NCI-H2029 treated with DMSO at 0.1 percent for 48 hours (cell line): ENCODE results near the gene CLPTM1.
A peak's percentile ranks its signal among the peaks of the same experiment; 100 is the strongest.
"Not testable (repeated sequence)": the region's sequence is repeated elsewhere in the genome, so short reads cannot be mapped to it uniquely, and the experiment has no call there.

ENCODE experiments used
- DNase-seq: peaks from one replicate; lab custom pipeline; 2025; lab: John Stamatoyannopoulos, UW

The CLPTM1 gene

DNA sequence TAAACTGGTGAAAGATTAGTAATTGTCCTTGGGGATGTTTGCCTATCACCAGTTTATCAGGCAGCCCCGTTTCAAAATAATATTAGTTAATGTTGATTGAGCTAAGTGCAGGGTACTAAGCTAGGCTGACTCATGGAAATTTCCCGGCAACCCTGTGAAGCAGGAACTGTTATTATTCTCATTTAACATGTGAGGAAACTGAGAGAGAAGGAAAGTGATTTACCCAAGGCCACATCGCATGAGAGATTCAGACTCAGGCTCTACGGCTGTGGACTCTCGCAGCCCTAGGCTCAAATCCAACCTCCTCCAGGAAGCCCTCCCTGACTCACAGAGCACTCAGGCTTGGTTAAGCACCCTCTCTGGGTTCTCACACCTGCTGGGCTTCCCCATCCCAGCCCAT is 19.7 kb downstream of the CLPTM1 start:
- no peak for DNase-seq

DNA sequence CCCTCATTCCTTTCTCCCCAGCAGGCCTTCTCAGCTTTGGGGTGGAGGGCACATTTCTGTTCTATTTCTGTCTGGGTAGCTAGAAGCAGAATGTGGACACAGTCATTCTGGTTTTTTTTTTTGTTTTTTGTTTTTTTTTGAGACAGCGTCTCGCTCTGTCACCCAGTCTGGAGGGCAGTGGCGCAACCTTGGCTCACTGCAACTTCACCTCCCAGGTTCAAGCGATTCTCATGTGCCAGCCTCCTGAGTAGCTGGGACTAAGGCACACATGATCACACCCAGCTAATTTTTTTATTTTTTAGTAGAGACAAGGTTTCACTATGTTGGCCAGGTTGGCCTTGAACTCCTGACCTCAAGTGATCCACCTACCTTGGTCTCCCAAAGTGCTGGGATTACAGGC is 20.3 kb downstream of the CLPTM1 start:
- DNase-seq, result no peak

DNA sequence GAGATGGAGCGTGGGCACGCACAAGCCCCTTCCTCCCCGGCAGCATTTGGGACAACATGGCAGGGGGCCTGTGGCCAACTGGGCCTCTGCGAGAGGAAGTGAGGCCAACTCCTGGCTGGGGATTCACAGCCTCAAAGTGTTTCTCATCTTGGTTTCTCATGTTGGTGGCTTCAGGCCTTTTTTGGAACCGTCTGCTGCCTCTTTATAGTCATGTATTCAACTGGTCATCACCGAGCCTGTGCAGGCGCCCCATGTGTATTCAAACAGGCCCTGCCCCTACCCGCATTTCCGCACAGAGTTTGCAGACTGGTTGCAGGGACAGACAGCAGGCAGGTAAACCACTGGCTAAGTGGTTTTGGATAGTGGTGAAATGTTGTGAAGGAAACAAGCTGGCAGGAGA is 28.8 kb downstream of the CLPTM1 start:
- DNase-seq, result no peak

DNA sequence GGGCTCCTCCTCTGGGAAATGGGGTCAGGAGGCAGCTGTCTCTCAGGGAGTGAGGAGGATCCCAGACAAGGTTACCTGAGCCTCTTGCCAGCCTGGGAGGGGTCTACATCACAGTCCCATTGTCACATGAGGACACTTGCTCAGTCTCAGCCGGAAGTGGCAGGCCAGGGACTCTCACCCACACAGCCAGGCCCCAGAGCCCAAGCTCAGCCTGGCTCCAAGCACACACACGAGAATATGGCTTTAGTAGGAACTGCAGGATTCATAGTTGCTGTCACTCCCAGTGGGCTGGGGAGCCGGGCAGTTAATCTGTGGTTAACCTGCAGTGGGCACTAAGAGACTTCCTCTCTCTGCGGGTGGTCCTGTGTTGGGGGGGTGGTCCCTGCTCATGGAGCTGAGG is 30.3 kb downstream of the CLPTM1 start:
- no peak for DNase-seq

DNA sequence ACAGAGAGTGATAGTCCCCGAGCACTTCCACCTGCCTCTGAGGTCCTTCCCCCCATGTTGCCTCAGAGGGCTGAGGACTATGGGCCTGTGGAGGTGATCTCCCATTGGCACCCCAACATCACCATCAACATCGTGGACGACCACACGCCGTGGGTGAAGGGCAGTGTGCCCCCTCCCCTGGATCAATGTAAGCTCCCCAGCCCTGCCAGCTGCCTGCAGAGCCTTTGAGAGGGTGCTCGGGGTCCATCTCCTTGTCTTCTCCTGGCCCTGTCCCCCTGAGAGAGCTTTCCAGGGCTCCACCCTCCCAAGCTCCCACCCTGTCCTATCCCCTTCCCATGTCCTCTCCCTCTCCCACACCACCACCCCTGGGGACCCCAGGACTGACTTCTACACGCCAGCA is 31.2 kb downstream of the CLPTM1 start:
- DNase-seq, result no peak

DNA sequence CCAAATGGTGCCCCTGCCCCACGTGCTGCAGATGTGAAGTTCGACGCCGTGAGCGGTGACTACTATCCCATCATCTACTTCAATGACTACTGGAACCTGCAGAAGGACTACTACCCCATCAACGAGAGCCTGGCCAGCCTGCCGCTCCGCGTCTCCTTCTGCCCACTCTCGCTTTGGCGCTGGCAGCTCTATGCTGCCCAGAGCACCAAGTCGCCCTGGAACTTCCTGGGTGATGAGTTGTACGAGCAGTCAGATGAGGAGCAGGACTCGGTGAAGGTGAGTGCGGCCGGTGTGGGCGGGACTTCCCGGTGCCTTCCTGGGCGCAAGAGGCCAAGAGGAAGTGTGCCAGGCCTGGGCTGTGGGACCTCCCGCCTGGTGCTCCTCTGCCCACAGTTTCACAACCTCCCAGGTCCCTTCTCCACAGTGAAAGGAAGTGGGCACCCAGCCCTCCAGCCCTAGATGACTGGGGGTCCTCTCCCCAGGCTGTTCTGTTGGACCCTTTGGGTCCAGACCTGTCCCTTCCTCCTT is 32.0 kb downstream of the CLPTM1 start:
- DNase-seq, result no peak

DNA sequence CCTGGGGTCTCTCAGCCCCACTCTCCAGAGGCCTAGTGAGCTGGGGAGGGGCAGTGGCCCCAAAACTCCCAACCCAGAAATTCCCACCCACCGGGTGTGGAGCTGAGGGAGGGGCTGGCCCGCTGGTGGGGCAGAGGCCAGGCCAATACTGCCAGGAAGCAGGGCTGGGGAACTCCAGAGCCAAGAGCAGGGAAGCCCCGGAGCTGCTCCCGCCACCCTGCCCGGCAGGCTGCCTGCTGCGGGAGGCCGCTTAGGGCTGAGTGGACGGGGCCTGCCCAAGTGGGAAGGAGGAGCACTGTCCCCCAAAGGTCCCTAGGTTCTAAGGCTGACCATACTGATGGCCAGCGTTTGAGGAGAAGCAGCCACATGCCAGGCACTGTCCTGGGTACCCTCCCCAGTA is 33.1 kb downstream of the CLPTM1 start:
- no peak for DNase-seq

DNA sequence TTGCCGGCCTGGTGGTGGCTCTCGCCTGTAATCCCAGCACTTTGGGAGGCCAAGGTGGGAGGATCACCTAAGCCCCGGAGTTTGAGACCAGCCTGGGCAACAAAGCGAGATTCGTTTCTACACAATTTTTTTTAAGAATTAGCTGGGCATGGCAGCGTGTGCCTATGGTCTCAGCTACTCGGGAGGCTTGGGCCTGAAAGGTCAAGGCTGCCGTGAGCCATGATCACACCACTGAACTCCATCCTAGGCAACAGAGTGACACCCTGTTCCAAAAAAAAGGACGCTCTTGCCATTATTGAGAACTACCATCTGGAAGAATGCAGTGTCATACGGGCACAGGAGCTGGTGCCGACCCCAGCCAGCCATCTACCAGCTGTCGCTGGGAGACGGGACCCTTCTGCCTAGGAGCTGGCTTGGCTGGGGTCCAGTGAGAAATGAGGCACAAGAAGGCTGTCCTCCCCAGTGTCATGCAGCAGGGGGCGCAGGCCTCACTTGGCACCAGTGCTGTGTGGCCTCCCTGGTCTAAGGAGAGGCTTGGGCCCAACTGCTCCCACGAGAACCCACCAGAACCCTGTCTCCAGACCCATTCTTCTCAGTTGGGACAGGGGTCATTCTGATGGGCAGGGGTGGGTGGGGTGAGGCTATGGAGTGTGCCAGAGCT is 33.8 kb downstream of the CLPTM1 start:
- DNase-seq, result no peak

DNA sequence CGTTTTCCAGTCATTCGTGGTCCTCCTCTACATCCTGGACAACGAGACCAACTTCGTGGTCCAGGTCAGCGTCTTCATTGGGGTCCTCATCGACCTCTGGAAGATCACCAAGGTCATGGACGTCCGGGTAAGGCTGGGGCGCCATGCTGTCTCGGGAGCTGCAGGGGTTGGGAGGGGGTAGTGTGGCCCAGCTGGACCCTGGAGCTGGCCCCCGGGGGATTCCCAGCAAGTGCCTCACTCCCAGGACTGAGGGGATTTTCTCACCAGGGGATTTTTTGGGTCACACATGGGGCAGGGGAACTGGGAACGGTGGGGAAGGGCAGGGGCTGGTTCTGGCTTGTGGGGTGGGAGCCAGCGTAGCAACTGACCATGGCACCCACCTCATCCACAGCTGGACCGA is 35.3 kb downstream of the CLPTM1 start:
- no peak for DNase-seq

DNA sequence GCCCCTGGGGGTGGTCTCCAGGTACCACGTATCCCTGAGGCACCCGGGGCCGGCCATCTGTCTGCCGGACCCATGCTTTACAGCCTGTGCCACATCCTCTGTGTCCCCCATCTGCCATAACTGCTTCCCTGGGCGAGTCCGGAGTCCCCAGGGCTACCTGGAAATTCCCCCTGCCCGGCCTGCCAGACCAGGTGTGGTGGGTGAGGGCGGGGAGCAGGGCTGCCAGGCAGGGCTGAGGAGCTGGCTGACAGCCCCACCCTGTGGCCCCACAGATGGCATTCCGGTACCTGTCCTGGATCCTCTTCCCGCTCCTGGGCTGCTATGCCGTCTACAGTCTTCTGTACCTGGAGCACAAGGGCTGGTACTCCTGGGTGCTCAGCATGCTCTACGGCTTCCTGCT is 35.8 kb downstream of the CLPTM1 start:
- DNase-seq, result no peak

DNA sequence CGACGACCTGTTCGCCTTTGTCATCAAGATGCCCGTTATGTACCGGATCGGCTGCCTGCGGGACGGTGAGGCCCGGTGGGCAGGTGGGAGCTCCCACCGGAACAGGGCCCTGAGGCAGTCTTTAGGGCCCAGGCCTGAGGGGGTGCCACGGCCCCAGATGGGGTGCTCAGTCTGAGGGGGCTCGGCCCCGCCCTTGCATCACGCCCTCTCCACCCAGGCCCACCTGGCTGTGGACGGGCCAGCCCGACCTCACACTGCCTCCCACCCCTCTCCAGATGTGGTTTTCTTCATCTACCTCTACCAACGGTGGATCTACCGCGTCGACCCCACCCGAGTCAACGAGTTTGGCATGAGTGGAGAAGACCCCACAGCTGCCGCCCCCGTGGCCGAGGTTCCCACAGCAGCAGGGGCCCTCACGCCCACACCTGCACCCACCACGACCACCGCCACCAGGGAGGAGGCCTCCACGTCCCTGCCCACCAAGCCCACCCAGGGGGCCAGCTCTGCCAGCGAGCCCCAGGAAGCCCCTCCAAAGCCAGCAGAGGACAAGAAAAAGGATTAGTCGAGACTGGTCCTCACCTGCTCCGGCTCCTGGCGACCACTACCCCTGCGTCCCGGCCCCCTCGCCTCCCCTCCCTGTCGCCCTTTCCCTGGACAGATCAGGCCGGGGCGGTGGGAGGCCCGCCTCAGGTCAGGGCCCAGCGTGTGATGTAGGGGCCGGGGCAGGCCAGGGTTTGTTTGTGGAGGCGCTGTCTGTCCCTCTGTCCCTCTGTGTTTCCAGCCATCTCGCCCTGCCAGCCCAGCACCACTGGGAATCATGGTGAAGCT is 37.4 kb downstream of the CLPTM1 start:
- no peak for DNase-seq

DNA sequence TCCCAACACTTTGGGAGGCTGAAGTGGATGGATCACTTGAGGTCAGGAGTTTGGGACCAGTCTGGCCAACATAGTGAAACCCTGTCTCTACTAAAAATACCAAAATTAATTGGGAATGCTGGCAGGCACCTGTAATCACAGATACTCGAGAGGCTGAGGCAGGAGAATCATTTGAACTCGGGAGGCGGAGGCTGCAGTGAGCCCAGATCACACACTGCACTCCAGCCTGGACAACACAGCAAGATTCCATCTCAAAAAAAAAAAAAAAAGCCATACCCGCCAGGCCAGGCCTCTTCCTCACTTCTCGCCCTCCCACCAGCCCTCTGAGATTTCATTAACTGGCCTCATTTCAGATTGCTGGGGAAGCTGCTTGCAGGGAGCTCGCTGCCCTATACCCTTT is 38.3 kb downstream of the CLPTM1 start:
- no peak for DNase-seq

DNA sequence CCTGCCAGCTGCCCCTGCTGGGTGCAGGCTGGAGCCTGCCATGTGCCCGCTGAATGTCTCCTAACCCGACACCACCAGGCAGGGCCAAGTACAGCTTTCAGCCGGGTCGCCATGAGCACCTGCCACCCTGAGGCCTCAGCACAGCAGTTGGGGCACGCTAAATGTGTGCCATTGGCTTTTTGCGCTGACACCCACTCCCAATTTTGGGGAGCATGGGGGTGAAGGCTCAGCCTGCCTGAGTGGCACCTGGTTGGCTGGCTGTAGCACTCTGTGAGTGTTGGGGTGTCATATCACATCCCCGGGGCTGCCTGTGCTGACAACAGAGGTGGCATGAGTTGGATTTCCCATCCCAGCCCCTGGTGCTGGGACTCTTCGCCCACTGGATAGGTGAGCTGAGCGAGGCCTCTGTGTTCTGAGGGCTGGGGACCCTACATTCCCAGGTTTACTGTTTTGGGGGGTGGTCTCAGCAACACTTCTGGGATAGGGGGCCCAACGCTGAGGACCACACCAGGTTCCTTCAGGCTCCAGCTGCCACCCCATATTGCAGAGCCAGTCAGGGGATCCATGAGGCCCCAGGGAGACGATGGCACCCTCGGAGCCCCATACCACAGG is 38.9 kb downstream of the CLPTM1 start:
- DNase-seq, result no peak

DNA sequence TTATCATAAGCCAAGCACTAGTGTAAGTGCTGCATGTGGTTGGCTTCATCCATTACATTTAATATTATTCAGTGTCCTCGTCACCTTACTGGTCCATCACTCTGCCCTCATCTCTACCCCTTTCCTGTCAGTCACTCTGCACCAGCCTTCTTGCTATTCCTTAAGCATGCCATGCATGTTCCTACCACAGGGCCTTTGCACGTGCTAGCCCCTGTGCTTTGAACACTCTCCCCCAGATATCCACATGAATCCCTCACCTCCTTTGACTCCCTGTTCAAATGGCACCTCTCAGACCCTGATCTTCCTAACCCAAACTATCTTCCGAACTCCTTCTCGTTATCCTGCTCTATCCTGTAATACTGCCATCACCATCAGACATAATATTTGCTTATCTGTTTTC is 42.8 kb downstream of the CLPTM1 start:
- DNase-seq, result no peak

DNA sequence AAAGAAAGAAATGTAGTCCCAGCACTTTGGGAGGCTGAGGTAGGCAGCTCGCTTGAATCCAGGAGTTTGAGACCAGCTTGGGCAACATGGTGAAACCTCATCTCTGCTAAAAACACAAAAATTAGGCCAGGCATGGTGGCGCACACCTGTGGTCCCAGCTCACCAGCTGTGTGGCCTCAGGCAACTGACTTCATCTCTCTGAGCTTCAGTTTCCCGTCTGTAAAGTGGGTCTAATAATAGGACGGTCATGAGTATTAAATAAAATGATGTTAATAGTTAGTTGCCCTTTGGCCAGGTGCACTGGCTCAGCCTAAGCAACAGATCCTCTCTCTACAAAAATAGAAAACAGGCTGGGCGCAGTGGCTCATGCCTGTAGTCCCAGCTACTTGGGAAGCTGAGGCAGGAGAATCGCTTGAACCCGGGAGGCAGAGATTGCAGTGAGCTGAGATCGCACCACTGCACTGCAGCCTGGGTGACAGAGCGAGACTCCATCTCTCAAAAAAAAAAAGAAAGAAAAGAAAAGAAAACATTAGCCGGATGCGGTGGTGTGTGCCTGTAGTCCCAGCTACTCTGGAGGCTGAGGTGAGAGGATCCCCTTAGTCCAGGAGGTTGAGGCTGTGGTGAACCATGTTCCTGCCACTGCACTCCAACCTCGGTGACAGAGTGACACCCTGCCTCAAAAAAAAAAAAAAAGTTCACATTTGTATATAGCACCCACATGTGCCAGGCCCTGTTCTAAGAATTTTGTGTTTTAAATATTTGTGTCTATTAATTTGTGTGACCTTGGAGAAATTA is 44.1 kb downstream of the CLPTM1 start:
- DNase-seq, result not testable (repeated sequence)

DNA sequence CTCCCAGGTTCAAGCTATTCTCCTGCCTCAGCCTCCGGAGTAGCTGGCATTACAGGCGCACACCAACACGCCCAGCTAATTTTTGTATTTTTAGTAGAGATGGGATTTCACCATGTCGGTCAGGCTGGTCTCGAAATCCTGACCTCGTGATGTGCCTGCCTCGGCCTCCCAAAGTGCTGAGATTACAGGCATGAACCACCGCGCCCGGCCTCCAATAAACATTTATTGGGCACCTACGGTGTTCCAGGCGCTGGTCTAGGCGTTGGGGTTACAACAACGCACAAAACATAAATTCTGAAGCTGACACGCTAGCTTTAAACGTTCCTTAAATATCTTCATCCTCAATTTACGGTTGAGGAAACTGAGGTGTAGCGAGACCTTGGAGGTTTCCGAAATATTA is 45.5 kb downstream of the CLPTM1 start:
- not testable (repeated sequence) for DNase-seq

DNA sequence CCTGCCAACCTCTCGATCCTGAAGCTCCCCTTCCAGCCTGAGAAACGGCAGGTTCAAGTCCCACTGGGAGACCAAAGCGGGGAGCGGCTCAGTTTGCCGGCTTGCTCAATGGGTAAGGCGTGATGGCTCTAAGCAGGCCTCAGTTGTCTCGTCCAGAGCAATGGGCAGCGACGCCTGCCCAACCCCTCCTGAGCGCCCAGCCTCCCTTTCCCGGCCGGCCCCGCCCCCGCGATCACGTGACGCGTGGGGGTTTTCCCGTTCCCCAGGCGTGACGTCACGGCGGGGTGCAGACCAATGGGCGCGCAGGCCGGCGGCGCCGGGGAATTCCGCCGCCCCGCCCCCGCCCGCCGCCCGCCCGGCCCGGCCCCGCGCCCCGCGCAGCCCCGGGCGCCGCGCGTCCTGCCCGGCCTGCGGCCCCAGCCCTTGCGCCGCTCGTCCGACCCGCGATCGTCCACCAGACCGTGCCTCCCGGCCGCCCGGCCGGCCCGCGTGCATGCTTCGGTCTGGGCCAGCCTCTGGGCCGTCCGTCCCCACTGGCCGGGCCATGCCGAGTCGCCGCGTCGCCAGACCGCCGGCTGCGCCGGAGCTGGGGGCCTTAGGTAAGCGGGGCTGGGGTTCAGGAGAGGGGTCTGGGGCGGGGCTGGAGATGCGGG is 46.0 kb downstream of the CLPTM1 start, which contains the start of gene RELB:
Gene RELB, plus strand, starts transcription at position 378 of the 653 bp plus-strand sequence. Its CDS starts 116 bp downstream, at position 494.
- peak; percentile 2 for DNase-seq

DNA sequence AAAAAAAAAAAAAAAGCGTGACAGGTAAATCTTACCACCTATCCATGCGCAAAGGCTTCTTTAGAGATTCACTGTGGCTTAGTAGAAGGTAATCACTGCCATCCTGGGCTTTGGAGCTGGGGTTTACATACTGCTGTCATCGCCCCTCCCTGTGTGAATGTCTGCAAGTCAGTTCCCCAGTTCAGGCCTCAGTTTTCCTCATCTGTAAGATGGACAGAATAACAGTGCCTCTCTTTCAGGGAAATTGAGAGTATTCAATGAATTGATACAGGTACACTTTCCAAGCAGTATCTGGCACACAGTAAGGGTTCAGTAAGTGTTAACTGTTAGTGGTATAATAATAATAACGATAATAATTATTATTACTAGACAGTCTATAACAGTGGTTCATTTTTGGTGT is 48.3 kb downstream of the CLPTM1 start:
- no peak for DNase-seq

DNA sequence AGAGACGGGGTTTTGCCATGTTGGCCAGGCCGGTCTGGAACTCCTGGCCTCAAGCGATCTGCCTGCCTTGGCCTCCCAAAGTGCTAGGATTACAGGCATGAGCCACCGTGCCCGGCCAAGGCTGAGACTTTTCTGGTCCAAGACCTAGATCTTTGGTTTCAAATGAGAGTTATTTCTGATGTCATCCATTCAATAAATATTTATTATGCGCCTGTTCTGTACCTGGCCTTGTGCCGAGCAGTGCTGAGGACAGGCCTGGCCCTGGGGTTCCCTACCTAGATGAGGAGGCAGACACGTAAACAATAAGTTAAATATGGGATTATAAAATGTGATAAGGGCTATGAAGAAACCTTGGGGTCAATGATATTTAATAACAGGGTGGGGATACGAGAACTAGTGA is 50.6 kb downstream of the CLPTM1 start:
- no peak for DNase-seq

DNA sequence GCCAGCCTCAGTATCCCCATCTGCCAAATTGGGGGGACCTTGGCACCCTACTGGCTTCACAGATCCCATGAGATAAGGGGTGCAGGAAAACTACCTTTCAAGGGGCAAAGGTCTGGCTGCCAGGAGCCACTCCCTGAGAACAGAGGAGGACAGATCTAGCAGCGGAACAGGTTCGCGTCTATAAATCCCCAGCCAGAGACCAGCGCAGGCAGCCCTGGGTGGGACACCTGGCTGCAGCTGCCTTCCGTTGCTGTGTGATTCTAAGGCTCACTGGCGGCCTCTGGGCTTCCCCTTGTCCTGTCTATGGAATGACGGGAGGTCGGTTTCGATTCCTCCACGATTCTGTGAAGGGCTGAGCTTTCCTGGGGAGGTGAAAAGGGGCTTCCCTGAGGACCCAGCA is 53.4 kb downstream of the CLPTM1 start:
- no peak for DNase-seq

DNA sequence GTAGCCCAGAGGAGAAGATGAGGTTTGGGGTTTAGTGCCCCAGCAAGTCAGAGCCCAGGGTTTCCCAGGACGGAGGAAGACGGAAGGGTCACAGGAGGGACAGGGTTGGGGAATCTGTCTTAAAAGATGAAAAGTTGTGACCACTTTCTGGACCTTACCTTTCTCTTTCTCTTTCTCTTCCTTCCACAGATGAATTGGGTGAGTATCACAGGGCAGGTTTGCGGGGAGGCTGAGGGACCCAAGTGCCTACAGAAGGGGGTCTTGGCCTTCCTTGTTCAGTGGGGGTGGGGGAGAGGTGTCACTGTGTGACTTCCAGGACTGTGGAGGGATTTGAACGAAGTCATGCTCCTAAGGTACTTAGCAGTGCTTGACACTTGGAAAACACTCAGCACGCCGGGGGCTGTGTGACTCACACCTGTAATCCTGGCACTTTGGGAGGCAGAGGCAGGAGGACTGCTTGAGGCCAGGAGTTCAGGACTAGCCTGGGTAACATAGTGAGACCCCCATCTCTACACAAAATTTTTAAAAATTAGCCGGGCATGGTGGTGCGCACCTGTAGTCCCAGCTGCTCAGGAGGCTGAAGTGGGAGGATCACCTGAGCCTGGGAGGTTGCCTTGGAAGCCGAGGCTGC is 54.6 kb downstream of the CLPTM1 start:
- no peak for DNase-seq
